GM12874 (cell line): ENCODE results near the gene SYT2.

Experiments
- CTCF ChIP-seq: IDR thresholded peaks from 2 replicates; pipeline ENCODE4 v1.5.1; 2011; ENCODE audit warnings: low read depth, mild to moderate bottlenecking, control low read depth, low read length, moderate library complexity; ENCODE audit not compliant: insufficient read depth

Gene SYT2

GRCh38 chr1:202589190-202589930, 120.9 kb downstream of the SYT2 start:
- 0 out of 2 replicates have a peak, but pooled peaks have one; percentile 1 for TF ChIP-seq CTCF

GRCh38 chr1:202588503-202589189, 121.6 kb downstream of the SYT2 start:
- TF ChIP-seq CTCF: no peak

GRCh38 chr1:202587859-202588485, 122.3 kb downstream of the SYT2 start:
- no peak for TF ChIP-seq CTCF

- TF ChIP-seq CTCF: no peak
These were observed 123.4 kb downstream of the SYT2 start for GRCh38 chr1:202586871-202587270.

GRCh38 chr1:202586018-202586821, 124.0 kb downstream of the SYT2 start:
- TF ChIP-seq CTCF: no peak

GRCh38 chr1:202585590-202585933, 124.7 kb downstream of the SYT2 start:
- no peak for TF ChIP-seq CTCF
